Measurements from ENCODE around the gene FES.
"Not testable (repeated sequence)": the region's sequence is repeated elsewhere in the genome, so short reads cannot be mapped to it uniquely, and the experiment has no call there.

Gene FES

DNA sequence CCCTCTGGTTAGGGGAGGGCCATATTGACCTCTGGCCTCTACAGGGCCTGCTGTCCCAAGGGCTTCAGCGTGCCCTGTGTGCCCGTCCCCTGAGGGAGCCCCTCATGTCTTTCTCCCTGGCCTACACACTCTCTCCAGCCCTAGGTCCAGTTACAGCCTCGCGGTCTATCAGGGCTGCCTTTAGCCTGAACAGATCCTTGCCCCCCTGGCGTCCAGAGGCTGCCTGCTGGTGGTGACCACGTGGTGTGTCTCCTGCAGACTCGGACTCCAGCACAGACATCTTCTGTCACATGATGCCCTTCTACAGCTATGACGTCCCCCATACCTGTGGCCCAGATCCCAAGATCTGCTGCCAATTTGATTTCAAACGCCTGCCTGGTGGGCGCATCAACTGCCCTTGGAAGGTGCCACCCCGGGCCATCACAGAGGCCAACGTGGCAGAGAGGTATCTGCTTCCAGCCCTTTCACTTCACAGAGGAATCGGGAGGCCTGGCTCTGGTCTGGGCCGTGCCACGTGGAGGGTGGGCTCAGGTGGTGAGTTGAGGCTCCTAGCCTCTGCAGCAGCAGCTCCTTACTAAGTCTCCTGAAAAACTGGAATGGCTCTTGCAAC lies 22.9 kb downstream of the FES start:
- Mint-ChIP-seq H3K4me3 (no peak overlapping the region), H3K4me1 (ENCODE audit: low read depth in 2 of 2) (peaks cover 13 to 16% of the 10 kb centered on the region in 2 donors), H3K36me3 (ENCODE audit: insufficient read depth) (peaks cover 48% of the 10 kb centered on the region), H3K27me3 (no peaks in the 10 kb centered on the region), H3K9me3 (no peaks in the 10 kb centered on the region), H3K27ac (no peak overlapping the region)
- DNase-seq: no peak
- ATAC-seq (replicated peaks): no peak

DNA sequence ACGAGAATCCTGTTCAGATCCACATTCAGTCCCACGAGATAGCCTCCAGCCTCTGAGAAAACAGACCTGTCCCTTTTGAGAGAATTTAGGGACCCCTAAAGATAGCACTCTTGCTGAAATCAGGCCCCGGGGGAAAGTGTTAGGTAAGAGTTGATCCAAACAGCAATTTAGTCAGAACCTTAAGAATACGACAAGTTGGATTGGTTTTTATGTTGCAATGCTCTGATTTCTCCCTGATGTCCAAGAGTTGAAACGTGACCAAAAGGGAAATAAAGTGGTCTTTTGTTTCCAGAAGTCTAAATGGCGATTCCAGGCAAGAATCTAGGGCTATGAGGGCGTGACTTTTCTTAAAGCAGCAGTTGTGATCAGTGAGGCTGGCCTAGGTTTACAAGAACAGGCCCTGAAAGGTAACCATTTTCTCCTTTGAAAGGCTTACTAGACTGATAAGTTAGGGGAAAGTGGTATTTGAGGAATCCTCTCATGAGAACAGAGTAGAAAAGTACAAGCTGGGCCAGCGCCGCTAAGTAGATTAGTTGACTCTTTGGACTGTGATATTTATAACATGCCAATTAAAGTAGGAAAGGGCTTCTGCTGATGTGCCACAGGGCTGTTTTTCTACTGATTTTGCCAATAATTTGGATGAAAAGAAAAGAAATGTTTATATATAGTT lies 23.7 kb downstream of the FES start:
- Mint-ChIP-seq H3K4me1 (ENCODE audit: low read depth in 2 of 2) (peaks cover 12 to 16% of the 10 kb centered on the region in 2 donors), H3K27me3 (no peaks in the 10 kb centered on the region), H3K36me3 (ENCODE audit: insufficient read depth) (peaks cover 46% of the 10 kb centered on the region), H3K9me3 (no peaks in the 10 kb centered on the region), H3K27ac (no peak overlapping the region), H3K4me3 (no peak overlapping the region)
- no peak for ATAC-seq (replicated peaks)
- DNase-seq: no peak

DNA sequence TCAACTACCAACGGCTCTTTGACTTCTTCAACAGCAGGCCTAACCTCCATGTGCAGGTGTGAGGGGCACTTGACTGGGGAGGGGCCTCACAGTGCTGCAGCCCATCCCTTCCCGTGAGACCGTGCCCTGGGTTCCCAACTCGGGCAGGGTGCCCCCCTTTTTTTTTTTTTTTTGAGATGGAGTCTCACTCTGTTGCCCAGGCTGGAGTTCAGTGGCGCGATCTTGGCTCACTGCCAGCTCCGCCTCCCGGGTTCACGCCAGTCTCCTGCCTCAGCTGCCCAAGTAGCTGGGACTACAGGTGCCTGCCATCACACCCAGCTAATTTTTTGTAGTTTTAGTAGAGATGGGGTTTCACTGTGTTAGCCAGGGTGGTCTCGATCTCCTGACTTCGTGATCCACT lies 25.1 kb downstream of the FES start:
- H3K27me3 Mint-ChIP-seq; H3K9me3 Mint-ChIP-seq; ATAC-seq (replicated peaks); H3K4me1 Mint-ChIP-seq (ENCODE audit: low read depth in 2 of 2); H3K4me3 Mint-ChIP-seq; DNase-seq: not testable (repeated sequence)
- Mint-ChIP-seq H3K36me3 (ENCODE audit: insufficient read depth) (peaks cover 54% of the 10 kb centered on the region), H3K27ac (peak overlapping the region in 1 of 2 donors; percentile 55)

DNA sequence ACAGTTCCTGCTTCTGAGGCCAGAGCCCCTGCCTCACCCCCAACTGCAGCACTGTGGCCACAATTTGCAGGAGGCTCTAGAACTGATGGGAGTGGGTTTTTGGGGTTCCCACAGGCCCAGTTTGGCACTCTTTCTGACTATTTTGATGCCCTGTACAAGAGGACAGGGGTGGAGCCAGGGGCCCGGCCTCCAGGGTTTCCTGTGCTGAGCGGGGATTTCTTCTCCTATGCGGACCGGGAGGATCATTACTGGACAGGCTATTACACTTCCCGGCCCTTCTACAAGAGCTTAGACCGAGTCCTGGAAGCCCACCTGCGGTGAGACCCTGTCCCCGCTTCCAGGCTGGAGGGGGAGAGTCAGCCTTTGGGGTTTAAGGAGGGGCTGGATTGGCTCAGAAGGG lies 25.7 kb downstream of the FES start:
- Mint-ChIP-seq H3K4me1 (ENCODE audit: low read depth in 2 of 2) (peaks cover 7 to 8% of the 10 kb centered on the region in 2 donors), H3K4me3 (no peak overlapping the region), H3K27ac (peak overlapping the region in 1 of 2 donors; percentile 55), H3K36me3 (ENCODE audit: insufficient read depth) (peaks cover 58% of the 10 kb centered on the region), H3K27me3 (no peaks in the 10 kb centered on the region), H3K9me3 (no peaks in the 10 kb centered on the region)
- no peak for ATAC-seq (replicated peaks)
- DNase-seq: no peak

DNA sequence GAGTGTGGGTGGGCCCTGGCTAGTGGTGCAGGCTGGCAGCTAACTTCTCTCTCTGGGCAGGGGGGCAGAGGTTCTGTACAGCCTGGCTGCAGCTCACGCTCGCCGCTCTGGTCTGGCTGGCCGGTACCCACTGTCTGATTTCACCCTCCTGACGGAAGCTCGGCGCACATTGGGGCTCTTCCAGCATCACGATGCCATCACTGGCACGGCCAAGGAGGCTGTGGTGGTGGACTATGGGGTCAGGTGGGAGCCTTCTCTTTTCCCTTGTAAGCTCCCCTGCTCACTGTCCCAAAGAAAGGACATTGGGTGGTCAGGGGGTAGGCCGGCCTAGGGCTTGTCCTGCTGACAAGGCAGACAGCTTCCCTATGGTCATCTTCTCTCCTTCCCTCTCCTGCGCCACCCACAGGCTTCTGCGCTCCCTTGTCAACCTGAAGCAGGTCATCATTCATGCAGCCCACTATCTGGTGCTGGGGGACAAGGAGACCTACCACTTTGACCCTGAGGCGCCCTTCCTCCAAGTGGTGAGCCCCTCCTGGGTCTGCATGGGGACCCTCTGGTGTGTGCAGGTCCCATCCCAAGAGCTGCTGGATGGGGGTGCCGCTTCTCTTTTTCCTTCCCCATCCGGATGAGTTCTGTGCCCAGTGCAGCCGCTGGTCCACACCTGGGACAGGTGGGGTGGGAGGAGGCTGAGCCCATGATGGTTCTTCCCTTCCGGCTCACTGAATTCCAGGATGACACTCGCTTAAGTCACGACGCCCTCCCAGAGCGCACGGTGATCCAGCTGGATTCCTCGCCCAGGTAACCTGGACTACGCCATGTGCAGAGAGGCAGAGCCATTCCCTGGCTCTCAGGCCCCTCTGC lies 26.4 kb downstream of the FES start:
- peaks cover 2 to 4% of the 10 kb centered on the region in 2 donors for H3K4me1 Mint-ChIP-seq (ENCODE audit: low read depth in 2 of 2)
- H3K27ac Mint-ChIP-seq: peak overlapping the region in 1 of 2 donors; percentile 55
- no peaks in the 10 kb centered on the region for H3K9me3 Mint-ChIP-seq
- H3K27me3 Mint-ChIP-seq: no peaks in the 10 kb centered on the region
- H3K4me3 Mint-ChIP-seq: no peak overlapping the region
- peaks cover 55% of the 10 kb centered on the region for H3K36me3 Mint-ChIP-seq (ENCODE audit: insufficient read depth)
- no peak for ATAC-seq (replicated peaks)
- DNase-seq: no peak

DNA sequence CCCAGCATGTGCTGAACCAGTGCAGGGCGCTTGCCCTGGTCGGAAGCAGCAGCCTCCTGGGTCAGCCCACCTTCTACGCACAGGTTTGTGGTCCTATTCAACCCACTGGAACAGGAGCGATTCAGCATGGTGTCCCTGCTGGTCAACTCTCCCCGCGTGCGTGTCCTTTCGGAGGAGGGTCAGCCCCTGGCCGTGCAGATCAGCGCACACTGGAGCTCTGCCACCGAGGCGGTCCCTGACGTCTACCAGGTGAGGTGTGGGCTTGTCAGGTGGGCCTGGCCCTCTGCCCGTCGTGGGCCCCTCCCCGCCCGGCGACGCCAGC lies 27.0 kb downstream of the FES start:
- H3K4me3 Mint-ChIP-seq: no peak overlapping the region
- no peaks in the 10 kb centered on the region for H3K4me1 Mint-ChIP-seq (ENCODE audit: low read depth in 2 of 2)
- H3K27ac Mint-ChIP-seq: no peak overlapping the region
- DNase-seq: no peak
- H3K9me3 Mint-ChIP-seq: no peaks in the 10 kb centered on the region
- peaks cover 54% of the 10 kb centered on the region for H3K36me3 Mint-ChIP-seq (ENCODE audit: insufficient read depth)
- no peak for ATAC-seq (replicated peaks)
- H3K27me3 Mint-ChIP-seq: no peaks in the 10 kb centered on the region

DNA sequence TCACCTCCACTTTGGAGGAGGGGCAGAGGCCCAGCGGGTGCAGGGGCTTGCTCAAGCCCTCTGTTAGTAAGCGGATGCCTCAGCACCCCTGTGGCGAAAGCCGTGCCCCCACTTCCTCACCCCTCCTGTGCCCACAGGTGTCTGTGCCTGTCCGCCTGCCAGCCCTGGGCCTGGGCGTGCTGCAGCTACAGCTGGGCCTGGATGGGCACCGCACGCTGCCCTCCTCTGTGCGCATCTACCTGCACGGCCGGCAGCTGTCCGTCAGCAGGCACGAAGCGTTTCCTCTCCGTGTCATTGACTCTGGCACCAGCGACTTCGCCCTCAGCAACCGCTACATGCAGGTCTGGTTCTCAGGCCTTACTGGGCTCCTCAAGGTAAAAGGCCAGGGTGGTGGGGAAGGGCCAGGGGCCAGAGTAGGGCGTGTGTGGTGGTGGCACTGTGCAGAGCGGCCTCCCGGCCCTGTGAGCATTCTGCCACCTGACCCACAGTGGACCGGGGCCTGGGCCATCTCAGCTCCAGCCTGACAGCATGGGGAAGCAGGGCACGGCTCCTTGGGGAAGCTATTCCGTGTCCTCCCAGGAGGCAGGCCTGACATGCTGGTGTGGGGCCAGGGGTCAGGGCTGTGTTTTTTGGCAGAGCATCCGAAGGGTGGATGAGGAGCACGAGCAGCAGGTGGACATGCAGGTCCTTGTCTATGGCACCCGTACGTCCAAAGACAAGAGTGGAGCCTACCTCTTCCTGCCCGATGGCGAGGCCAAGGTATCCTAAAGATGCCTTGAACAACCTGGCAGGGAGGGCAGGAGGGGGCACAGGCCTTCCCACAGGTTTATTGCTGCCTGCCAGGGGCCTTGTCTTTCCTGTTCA lies 27.8 kb downstream of the FES start:
- peak overlapping the region in 1 of 2 donors; percentile 29 for H3K27ac Mint-ChIP-seq
- peaks cover 1 to 5% of the 10 kb centered on the region in 2 donors for H3K4me1 Mint-ChIP-seq (ENCODE audit: low read depth in 2 of 2)
- no peak overlapping the region for H3K4me3 Mint-ChIP-seq
- no peak for ATAC-seq (replicated peaks)
- H3K36me3 Mint-ChIP-seq (ENCODE audit: insufficient read depth): peaks cover 55% of the 10 kb centered on the region
- H3K9me3 Mint-ChIP-seq: no peaks in the 10 kb centered on the region
- H3K27me3 Mint-ChIP-seq: no peaks in the 10 kb centered on the region
- DNase-seq: no peak

DNA sequence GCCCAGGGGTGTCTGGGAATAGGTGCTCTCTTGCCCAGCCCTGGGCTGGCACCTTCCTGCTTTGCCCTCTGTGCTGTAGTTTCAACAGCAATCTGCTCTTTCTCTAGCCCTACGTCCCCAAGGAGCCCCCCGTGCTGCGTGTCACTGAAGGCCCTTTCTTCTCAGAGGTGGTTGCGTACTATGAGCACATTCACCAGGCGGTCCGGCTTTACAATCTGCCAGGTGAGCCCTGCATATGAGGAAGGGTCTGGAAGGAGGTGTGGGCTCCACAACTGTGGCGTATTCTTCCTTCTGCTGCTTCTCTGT lies 28.4 kb downstream of the FES start:
- no peak overlapping the region for H3K4me3 Mint-ChIP-seq
- peaks cover 61% of the 10 kb centered on the region for H3K36me3 Mint-ChIP-seq (ENCODE audit: insufficient read depth)
- H3K9me3 Mint-ChIP-seq: no peaks in the 10 kb centered on the region
- no peaks in the 10 kb centered on the region for H3K27me3 Mint-ChIP-seq
- H3K27ac Mint-ChIP-seq: peak overlapping the region in 1 of 2 donors; percentile 29
- DNase-seq (no peak), ATAC-seq (replicated peaks) (no peak)
- H3K4me1 Mint-ChIP-seq (ENCODE audit: low read depth in 2 of 2): peaks cover 4 to 5% of the 10 kb centered on the region in 2 donors

DNA sequence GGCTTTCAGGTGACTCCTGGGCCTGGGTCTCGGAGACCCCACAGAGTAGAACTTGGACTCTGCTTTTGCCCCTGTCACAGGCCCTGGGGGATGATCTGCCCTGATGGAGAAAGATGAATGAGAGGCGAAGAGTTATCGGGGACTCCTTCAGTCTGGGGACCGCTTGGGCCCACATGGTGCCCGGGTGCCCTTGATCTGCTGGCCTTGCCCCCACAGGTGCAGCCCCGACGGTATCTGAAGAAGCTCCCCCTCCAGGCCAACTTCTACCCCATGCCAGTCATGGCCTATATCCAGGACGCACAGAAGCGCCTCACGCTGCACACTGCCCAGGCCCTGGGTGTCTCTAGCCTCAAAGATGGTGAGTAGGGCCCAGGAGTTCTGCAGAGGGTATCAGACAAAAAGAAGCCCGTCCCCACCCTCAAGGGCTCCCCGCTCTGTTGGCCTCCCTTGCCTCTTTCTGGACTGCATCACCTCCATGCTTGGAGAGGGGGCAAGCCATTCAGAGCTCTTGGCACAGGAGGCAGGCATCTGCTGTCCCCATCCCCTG lies 29.2 kb downstream of the FES start:
- H3K4me3 Mint-ChIP-seq: no peak overlapping the region
- H3K27me3 Mint-ChIP-seq: no peaks in the 10 kb centered on the region
- no peaks in the 10 kb centered on the region for H3K9me3 Mint-ChIP-seq
- peaks cover 65% of the 10 kb centered on the region for H3K36me3 Mint-ChIP-seq (ENCODE audit: insufficient read depth)
- ATAC-seq (replicated peaks) (no peak), DNase-seq (no peak)
- peaks cover 4 to 5% of the 10 kb centered on the region in 2 donors for H3K4me1 Mint-ChIP-seq (ENCODE audit: low read depth in 2 of 2)
- peak overlapping the region in 1 of 2 donors; percentile 29 for H3K27ac Mint-ChIP-seq

DNA sequence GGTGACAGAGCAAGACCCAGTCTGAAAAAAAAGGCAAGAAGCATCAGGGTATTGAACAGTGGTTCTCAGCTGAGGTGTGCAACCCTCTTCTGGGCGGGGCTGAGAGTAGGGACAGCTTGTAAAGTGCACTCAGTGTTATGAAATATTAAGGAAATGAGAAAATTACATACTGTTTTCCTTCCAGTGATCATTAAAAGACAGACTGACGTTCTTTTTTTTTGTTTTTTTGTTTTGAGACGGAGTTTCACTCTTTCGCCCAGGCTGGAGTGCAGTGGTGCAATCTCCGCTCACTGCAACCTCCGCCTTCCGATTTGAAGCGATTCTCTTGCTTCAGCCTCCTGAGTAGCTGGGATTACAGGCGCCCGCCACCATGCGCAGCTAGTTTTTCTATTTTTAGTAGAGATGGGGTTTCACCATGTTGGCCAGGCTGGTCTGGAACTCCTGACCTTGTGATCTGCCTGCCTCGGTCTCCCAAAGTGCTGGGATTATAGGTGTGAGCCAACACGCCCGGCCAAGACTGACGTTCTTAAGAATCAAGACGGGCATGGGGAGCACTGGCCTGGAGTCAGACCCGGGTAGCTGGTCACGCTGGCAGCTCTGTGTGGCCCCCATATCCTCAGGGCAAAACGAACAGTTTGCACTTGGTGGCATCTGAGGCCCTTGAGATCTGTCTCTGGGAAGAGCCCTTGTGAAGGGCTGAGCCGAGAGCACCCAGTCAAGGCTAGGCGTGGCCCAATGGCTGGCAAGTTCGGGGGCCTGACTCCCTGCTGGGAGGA lies 30.2 kb downstream of the FES start:
- DNase-seq: no peak
- no peaks in the 10 kb centered on the region for H3K9me3 Mint-ChIP-seq
- ATAC-seq (replicated peaks): no peak
- H3K4me1 Mint-ChIP-seq (ENCODE audit: low read depth in 2 of 2): peaks cover 4 to 5% of the 10 kb centered on the region in 2 donors
- peaks cover 60% of the 10 kb centered on the region for H3K36me3 Mint-ChIP-seq (ENCODE audit: insufficient read depth)
- no peak overlapping the region for H3K4me3 Mint-ChIP-seq
- H3K27me3 Mint-ChIP-seq: no peaks in the 10 kb centered on the region
- H3K27ac Mint-ChIP-seq: peak overlapping the region; percentile 16 to 55

DNA sequence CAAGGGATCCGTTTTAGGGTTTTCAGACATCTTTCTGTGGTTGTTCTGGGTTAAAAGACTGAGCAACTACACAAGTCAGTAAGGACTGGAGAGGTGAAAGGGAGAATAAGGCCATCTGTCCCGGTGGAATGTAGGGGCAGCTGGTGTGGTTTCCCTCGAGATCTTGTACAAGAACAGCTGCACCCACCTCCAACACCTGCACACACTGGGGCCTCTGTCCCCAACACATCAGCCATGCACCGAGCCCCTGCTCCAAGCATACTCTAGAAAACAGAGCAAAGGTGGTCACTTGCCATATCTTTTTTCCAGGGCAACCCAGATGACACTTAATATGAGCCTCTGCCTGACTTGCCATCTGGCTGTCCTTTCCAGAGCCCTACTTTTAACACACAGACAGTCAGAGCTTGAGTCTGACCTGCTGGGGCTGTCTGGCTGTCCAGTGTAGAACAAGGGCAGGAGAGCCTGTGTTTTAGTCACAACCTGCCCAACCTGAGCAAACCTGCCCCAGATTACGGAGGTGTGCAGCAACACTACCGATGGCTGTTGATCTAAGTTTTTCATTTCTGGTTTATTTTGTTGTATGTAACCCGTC lies 31.0 kb downstream of the FES start:
- H3K4me3 Mint-ChIP-seq: no peak overlapping the region
- no peaks in the 10 kb centered on the region for H3K9me3 Mint-ChIP-seq
- H3K27me3 Mint-ChIP-seq: no peaks in the 10 kb centered on the region
- peaks cover 58% of the 10 kb centered on the region for H3K36me3 Mint-ChIP-seq (ENCODE audit: insufficient read depth)
- H3K27ac Mint-ChIP-seq: peak overlapping the region; percentile 16 to 78
- DNase-seq: no peak
- H3K4me1 Mint-ChIP-seq (ENCODE audit: low read depth in 2 of 2): peaks cover 4 to 5% of the 10 kb centered on the region in 2 donors
- no peak for ATAC-seq (replicated peaks)

DNA sequence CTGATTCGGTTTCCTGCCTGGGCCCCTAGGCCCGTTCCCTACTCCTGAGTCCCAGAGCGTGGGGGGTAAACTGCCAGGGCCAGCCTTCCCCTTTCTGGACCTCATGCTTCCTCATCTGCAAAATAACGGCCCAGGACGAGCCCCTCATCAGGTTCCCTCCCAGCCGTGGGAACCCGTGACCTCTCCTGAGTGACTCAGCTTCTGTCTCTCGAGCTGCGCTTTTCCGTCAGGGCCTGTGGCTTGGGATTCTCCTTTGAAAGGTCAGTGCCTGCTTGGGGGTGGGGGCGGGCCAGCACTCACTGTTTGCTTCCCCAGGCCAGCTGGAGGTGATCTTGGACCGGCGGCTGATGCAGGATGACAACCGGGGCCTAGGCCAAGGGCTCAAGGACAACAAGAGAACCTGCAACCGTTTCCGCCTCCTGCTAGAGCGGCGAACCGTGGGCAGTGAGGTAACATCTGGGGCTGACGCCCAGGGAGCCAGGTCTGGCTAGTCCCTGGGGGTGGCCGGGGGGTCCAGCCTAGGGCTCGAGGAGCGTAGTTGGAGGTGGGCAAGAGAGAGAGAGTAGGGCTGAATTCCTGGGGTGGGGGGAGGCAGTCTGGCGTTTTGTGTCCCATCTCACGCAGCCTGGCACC lies 31.6 kb downstream of the FES start:
- ATAC-seq (replicated peaks): peak; percentile 32

More for the DNA sequence above, 31.6 kb downstream of the FES start:
- peaks cover 60% of the 10 kb centered on the region for H3K36me3 Mint-ChIP-seq (ENCODE audit: insufficient read depth)
- H3K27ac Mint-ChIP-seq: peak overlapping the region in 1 of 2 donors; percentile 78
- H3K4me1 Mint-ChIP-seq (ENCODE audit: low read depth in 2 of 2): peaks cover 4 to 5% of the 10 kb centered on the region in 2 donors
- no peaks in the 10 kb centered on the region for H3K27me3 Mint-ChIP-seq
- no peak for DNase-seq
- no peaks in the 10 kb centered on the region for H3K9me3 Mint-ChIP-seq
- no peak overlapping the region for H3K4me3 Mint-ChIP-seq

Data from effector memory CD8-positive, alpha-beta T cell (primary cell).